H1 (cell line): Measurements from ENCODE around the gene LBX2. TPM values are rescaled to one million over a fixed set of nuclear protein-coding genes. Genes with fewer than 3 reads are reported as not detected.

ENCODE experiments used
- CTCF ChIA-PET: fragments of 300-600 bp; sonication (Branson Sonifier 250); formaldehyde crosslinking; loops from one replicate; lab custom pipeline; 2021; ENCODE audit not compliant: partially characterized antibody; lab: Charles Lee
- POLR2A ChIA-PET: fragments of 300-600 bp; sonication (Branson Sonifier 250); formaldehyde crosslinking; loops from one replicate; lab custom pipeline; 2021; ENCODE audit warnings: inconsistent platforms; ENCODE audit not compliant: partially characterized antibody; lab: Charles Lee
- DNase-seq, 2 experiments: peaks; one replicate each; pipeline versions ENCODE4 v3.0.0 to v3.0.0-alpha.2; 2010 to 2022; ENCODE audit warnings: low spot score in 2 of 2, low read depth in 1 of 2, mixed read lengths in 1 of 2
- FAIRE-seq: peaks from 2 replicates; lab custom pipeline; 2011; peaks lifted over from hg19 to GRCh38; lab: Jason Lieb, UNC
- H2AFZ ChIP-seq: 2 replicates; pipeline ENCODE4 v1.8.1; 2012; ENCODE audit warnings: low read length, inconsistent platforms
- H2AK5ac ChIP-seq: 2 replicates; pipeline ENCODE4 v1.6.1; 2013; ENCODE audit warnings: low read depth, low read length
- H2BK120ac ChIP-seq: replicated peaks from 2 replicates; pipeline ENCODE3; 2013; ENCODE audit warnings: low read depth, low read length, inconsistent platforms
- H2BK12ac ChIP-seq: 2 replicates; pipeline ENCODE4 v1.6.1; 2013; ENCODE audit warnings: low read depth, low read length
- H2BK15ac ChIP-seq: 2 replicates; pipeline ENCODE4 v1.6.1; 2013; ENCODE audit warnings: low read length
- H2BK20ac ChIP-seq: 2 replicates; pipeline ENCODE4 v1.6.1; 2013; ENCODE audit warnings: low read length
- H2BK5ac ChIP-seq: 2 replicates; pipeline ENCODE4 v1.6.1; 2013; ENCODE audit warnings: low read depth, low read length
- H3K14ac ChIP-seq: 2 replicates; pipeline ENCODE4 v1.6.1; 2013; ENCODE audit warnings: inconsistent platforms; ENCODE audit not compliant: insufficient read length
- H3K18ac ChIP-seq: 2 replicates; pipeline ENCODE4 v1.6.1; 2013; ENCODE audit warnings: low read length; ENCODE audit errors: extremely low read depth
- H3K23ac ChIP-seq: 2 replicates; pipeline ENCODE4 v1.6.1; 2013; ENCODE audit warnings: inconsistent platforms; ENCODE audit not compliant: insufficient read length
- H3K23me2 ChIP-seq: 2 replicates; pipeline ENCODE4 v1.6.1; 2013; ENCODE audit warnings: low read depth, low read length
- H3K27ac ChIP-seq: 2 replicates; pipeline ENCODE4 v1.6.1; 2011; ENCODE audit warnings: low read depth, low read length, inconsistent platforms
- H3K27me3 ChIP-seq, 4 experiments: replicated peaks in 1 of 4; 1 replicate in 1 of 4; 2 replicates in 3 of 4; pipeline versions ENCODE4 v1.6.1 to v1.8.1; 2011 to 2013; ENCODE audit warnings: low read length in 3 of 4, mild to moderate bottlenecking in 3 of 4, inconsistent platforms in 2 of 4, mixed read lengths in 2 of 4, moderate library complexity in 1 of 4; ENCODE audit not compliant: control insufficient read depth in 3 of 4, insufficient read depth in 3 of 4; ENCODE audit errors: extremely low read depth in 1 of 4
- H3K36me3 ChIP-seq, 4 experiments: 2 replicates each; pipeline versions ENCODE4 v1.6.1 to v1.8.1; 2011 to 2013; ENCODE audit warnings: mild to moderate bottlenecking in 4 of 4, low read length in 3 of 4, moderate library complexity in 2 of 4, control low read depth in 1 of 4, inconsistent platforms in 1 of 4; ENCODE audit not compliant: insufficient read depth in 4 of 4, control insufficient read depth in 2 of 4
- H3K4ac ChIP-seq: replicated peaks from 2 replicates; pipeline ENCODE3; 2013; ENCODE audit warnings: low read length, low read depth, mixed read lengths, inconsistent platforms; ENCODE audit not compliant: insufficient read length
- H3K4me1 ChIP-seq, 4 experiments: replicated peaks in 1 of 4; 1 replicate in 1 of 4; 2 replicates in 3 of 4; pipeline versions ENCODE4 v1.6.1 to v1.8.1; 2011 to 2013; ENCODE audit warnings: low read length in 3 of 4, inconsistent platforms in 2 of 4, mixed read lengths in 1 of 4; ENCODE audit not compliant: insufficient read depth in 4 of 4, control insufficient read depth in 3 of 4
- H3K4me2 ChIP-seq, 2 experiments: 2 replicates each; pipeline versions ENCODE4 v1.6.1 to v1.8.1; 2011 to 2013; ENCODE audit warnings: low read depth in 2 of 2, low read length in 2 of 2, control low read depth in 1 of 2, inconsistent platforms in 1 of 2, mild to moderate bottlenecking in 1 of 2; ENCODE audit not compliant: insufficient read depth in 1 of 2
- H3K4me3 ChIP-seq, 4 experiments: fragments of 200-600, 300-600 bp in 1 of 4; sonication (generic), shearing (Covaris generic), sonication (Bioruptor Twin) in 1 of 4; 2 replicates each; pipeline versions ENCODE4 v1.5.1 to v1.8.1; 2011 to 2016; ENCODE audit warnings: low read length in 4 of 4, low read depth in 3 of 4, control low read depth in 2 of 4, inconsistent platforms in 2 of 4, mild to moderate bottlenecking in 2 of 4, mixed read lengths in 1 of 4, moderate library complexity in 1 of 4; ENCODE audit not compliant: insufficient read depth in 2 of 4; ENCODE audit errors: extremely low read depth in 1 of 4
- H3K56ac ChIP-seq: replicated peaks from 2 replicates; pipeline ENCODE3; 2013; ENCODE audit warnings: low read depth, mild to moderate bottlenecking, mixed read lengths, low read length, inconsistent platforms; ENCODE audit not compliant: insufficient read length
- H3K79me1 ChIP-seq: 2 replicates; pipeline ENCODE4 v1.6.1; 2013; ENCODE audit warnings: low read depth, low read length, control low read depth
- H3K79me2 ChIP-seq, 2 experiments: 2 replicates each; pipeline versions ENCODE4 v1.6.1 to v1.8.1; 2012 to 2013; ENCODE audit warnings: low read length in 2 of 2, mild to moderate bottlenecking in 2 of 2, inconsistent platforms in 1 of 2; ENCODE audit not compliant: insufficient read depth in 2 of 2, control insufficient read depth in 1 of 2
- H3K9ac ChIP-seq, 4 experiments: replicated peaks in 1 of 4; 1 replicate in 1 of 4; 2 replicates in 3 of 4; pipeline versions ENCODE4 v1.6.1 to v1.8.1; 2011 to 2013; ENCODE audit warnings: low read depth in 3 of 4, low read length in 3 of 4, control low read depth in 2 of 4, mild to moderate bottlenecking in 2 of 4, moderate library complexity in 2 of 4, inconsistent platforms in 1 of 4; ENCODE audit errors: extremely low read depth in 1 of 4
- H3K9me3 ChIP-seq, 2 experiments: 2 replicates each; pipeline versions ENCODE4 v1.6.1 to v1.8.1; 2012 to 2013; ENCODE audit warnings: mild to moderate bottlenecking in 2 of 2, moderate library complexity in 2 of 2, control low read depth in 1 of 2, inconsistent platforms in 1 of 2, low read depth in 1 of 2, low read length in 1 of 2, mixed read lengths in 1 of 2; ENCODE audit not compliant: insufficient read depth in 2 of 2
- H4K20me1 ChIP-seq, 2 experiments: replicated peaks in 1 of 2; 2 replicates each; pipeline versions ENCODE3 to v1.8.1; 2011 to 2013; ENCODE audit warnings: inconsistent platforms in 2 of 2, low read length in 2 of 2, mild to moderate bottlenecking in 1 of 2; ENCODE audit not compliant: insufficient read depth in 2 of 2, control insufficient read depth in 1 of 2
- H4K5ac ChIP-seq: 2 replicates; pipeline ENCODE4 v1.6.1; 2013; ENCODE audit warnings: low read length, low read depth, mixed read lengths, inconsistent platforms; ENCODE audit not compliant: insufficient read length
- H4K8ac ChIP-seq: 2 replicates; pipeline ENCODE4 v1.8.0; 2013; ENCODE audit warnings: mild to moderate bottlenecking, moderate library complexity, low read length, inconsistent platforms; ENCODE audit not compliant: insufficient read depth; ENCODE audit errors: extremely low read depth
- H4K91ac ChIP-seq: replicated peaks from 2 replicates; pipeline ENCODE3; 2013; ENCODE audit warnings: low read length, mixed read lengths, inconsistent platforms; ENCODE audit not compliant: insufficient read length
- ASH2L ChIP-seq: fragments of 200-600, 300-600 bp; sonication (generic); IDR thresholded peaks from one replicate; pipeline ENCODE4 v1.7.1; 2017; ENCODE audit warnings: low read length
- BACH1 ChIP-seq: IDR thresholded peaks from 2 replicates; pipeline ENCODE4 v1.6.1; 2012; ENCODE audit warnings: low read length, improper control_type of control experiment
- CEBPB ChIP-seq: IDR thresholded peaks from 2 replicates; pipeline ENCODE4 v1.6.1; 2012; ENCODE audit warnings: low read depth, low read length
- CTBP2 ChIP-seq: IDR thresholded peaks from 2 replicates; pipeline ENCODE4 v1.7.0; 2011; ENCODE audit warnings: borderline replicate concordance, mild to moderate bottlenecking, moderate library complexity, mixed read lengths, low read length; ENCODE audit not compliant: insufficient read depth, insufficient read length
- FOSL1 ChIP-seq: IDR thresholded peaks from 2 replicates; pipeline ENCODE4 v1.6.1; 2011; ENCODE audit warnings: mild to moderate bottlenecking, low read depth, low read length, moderate library complexity; ENCODE audit not compliant: insufficient read depth
- KDM4A ChIP-seq: IDR thresholded peaks from one replicate; pipeline ENCODE4 v1.7.1; 2012; ENCODE audit warnings: low read depth, mild to moderate bottlenecking, moderate library complexity, low read length, inconsistent platforms; ENCODE audit not compliant: severe bottlenecking
- POLR2AphosphoS5 ChIP-seq: IDR thresholded peaks from 2 replicates; pipeline ENCODE4 v1.6.1; 2011; ENCODE audit warnings: low read depth, low read length
- TAF7 ChIP-seq: optimal IDR thresholded peaks from 2 replicates; pipeline ENCODE3; 2011; ENCODE audit warnings: low read depth, mild to moderate bottlenecking, inconsistent platforms, low read length, moderate library complexity, borderline replicate concordance
- WGBS, 2 experiments: shearing (Covaris generic) in 1 of 2; methylation state at CpG; one replicate each; pipeline versions ENCODE4 v1.1.6 to v1.1.7; 2013 to 2015; ENCODE audit warnings: low lambda C conversion rate in 2 of 2, mixed read lengths in 2 of 2, inconsistent platforms in 1 of 2, low coverage in 1 of 2, missing lambda C conversion rate in 1 of 2; ENCODE audit not compliant: insufficient replicate concordance in 2 of 2, insufficient coverage in 1 of 2, insufficient read length in 1 of 2; ENCODE audit errors: extremely low coverage in 1 of 2, missing lambda C conversion rate in 1 of 2; 5-methylcytosine and 5-hydroxymethylcytosine counted together
- polyA plus RNA-seq, 7 experiments: library from polyadenylated mRNA; depleted of rRNA in 3 of 7; stranded (reverse) in 5 of 7; unstranded in 2 of 7; fragments of >200 nt in 5 of 7; fragments of 200-250 nt in 2 of 7; gene quantifications; 1 replicate in 5 of 7; 2 replicates in 1 of 7; 4 replicates in 1 of 7; pipeline versions ENCODE4 v1.2.1 to v1.2.3, GENCODE V29; 2011 to 2013; ENCODE audit warnings: missing spikeins in 2 of 7, mixed read lengths in 2 of 7
- total RNA-seq: library from RNA; stranded (reverse); fragmentation: NEBNext Ultra II Directional; extraction: Animal tissue kit (Norgen Biotek cat#: 25700); gene quantifications from 2 replicates; pipeline ENCODE4 v1.2.1, GENCODE V29; 2021
- TF ChIP-seq, protein P1 (sequence below): IDR thresholded peaks from 2 replicates; pipeline ENCODE4 v1.6.1; 2012; ENCODE audit warnings: inconsistent platforms
- TF ChIP-seq, protein P2 (sequence below): IDR thresholded peaks from 2 replicates; pipeline ENCODE4 v1.6.1; 2012; ENCODE audit warnings: inconsistent platforms

The LBX2 gene
- total and polyA plus RNA-seq, 2 of the 8 experiments (the other 6 are each of a cell fraction or from before 2014, with no cell fraction given), result 0.27 TPM; not detected in 1

DNA sequence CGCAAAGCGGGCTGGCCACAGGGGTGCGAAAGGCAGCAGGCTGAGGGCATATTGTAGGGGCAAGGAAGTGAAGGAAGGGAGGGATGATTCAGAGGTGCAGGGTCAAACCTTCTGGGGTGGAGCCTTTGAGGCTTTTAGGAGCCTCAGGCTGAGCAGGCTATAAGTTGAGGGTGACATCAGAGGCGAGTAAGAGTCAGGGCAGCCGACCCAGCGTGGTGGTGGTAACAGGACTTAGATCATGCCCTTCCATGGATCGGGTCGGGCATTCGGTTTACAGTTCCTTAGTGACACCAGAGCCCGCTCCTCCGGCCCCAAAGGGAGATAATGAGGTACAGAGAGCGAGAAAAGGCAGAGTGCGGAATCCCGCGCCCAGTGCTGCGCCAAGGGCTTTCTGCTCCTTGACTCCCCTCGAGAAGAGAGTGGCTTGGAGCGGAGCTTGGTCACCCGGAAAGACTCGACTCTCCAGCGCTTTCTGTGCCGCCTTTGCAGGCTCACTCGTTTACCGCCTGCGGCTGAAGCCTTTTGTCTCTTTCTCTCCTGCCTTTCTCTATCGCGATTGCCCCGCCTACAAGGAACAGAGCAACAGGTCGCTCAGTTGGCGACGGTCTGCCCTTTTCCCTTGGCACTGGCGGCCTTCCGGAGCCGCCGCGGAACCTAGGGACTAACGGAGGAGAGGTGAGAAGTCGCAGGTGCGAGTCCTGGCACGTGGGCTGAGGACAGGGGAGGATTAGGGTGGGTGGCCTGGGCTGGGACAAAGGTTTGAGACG, 720 bp downstream of the LBX2 start:
- Histone ChIP-seq H3K23me2 (peaks cover 32% of the 10 kb centered on the region; the same call in 1 of the 2 replicates), H3K4me2 (peak overlapping the region; percentile 78 to 97), H3K23ac (no peak overlapping the region), H3K79me2 (no peaks in the 10 kb centered on the region), H3K27me3 (peaks cover 75 to 88% (median 87%) of the 10 kb centered on the region in 4 experiments), H3K4ac (no peak overlapping the region), H2AFZ (peak overlapping the region; percentile 47), H3K14ac (no peak overlapping the region), H3K4me1 (peaks cover 7 to 53% (median 31%) of the 10 kb centered on the region in 4 experiments), H4K5ac (no peak overlapping the region), H4K20me1 (peaks cover 0 to 16% of the 10 kb centered on the region in 2 experiments), H2BK15ac (0 out of 2 replicates have a peak overlapping the region, but pooled peaks have one; percentile 72), H3K56ac (no peak overlapping the region), H4K91ac (peak overlapping the region; percentile 62), H2BK5ac (0 out of 2 replicates have a peak overlapping the region, but pooled peaks have one; percentile 26), H3K9ac (no peak overlapping the region), H3K9me3 (no peaks in the 10 kb centered on the region), H3K27ac (no peak overlapping the region), H4K8ac (peak overlapping the region; percentile 90), H2BK20ac (peak overlapping the region; percentile 48), H2AK5ac (no peak overlapping the region), H3K79me1 (no peaks in the 10 kb centered on the region), H3K4me3 (peak overlapping the region; percentile 20 to 57 (median 46); a peak in 7 of 8 replicates), H2BK12ac (peak overlapping the region; percentile 94; the same call in 1 of the 2 replicates), H3K18ac (peak overlapping the region; percentile 96), H2BK120ac (no peak overlapping the region), H3K36me3 (no peaks in the 10 kb centered on the region; a peak in 1 of 8 replicates)
- POLR2A ChIA-PET, result interaction anchor here (0.7 to 9.4 kb wide), 16 partner anchors 8 to 86 kb away, joined by 3 to 73 read pairs (median 5); partner anchors contain the start of genes AUP1, CCDC142, DQX1 and HTRA2
- FAIRE-seq (no peak), DNase-seq (peak in 1 of 2 experiments; percentile 83)
- 2% methylated on average over 40 of the region's 41 CpGs; no CpG with 5 or more reads in 1 of the 2 experiments for WGBS, 2 experiments
- CTCF ChIA-PET, result interaction anchor here (0.6 to 5.1 kb wide), 7 partner anchors 11 to 90 kb away, joined by 3 to 24 read pairs (median 8); partner anchors contain the start of genes CCDC142 and TTC31
- TF ChIP-seq, protein P1, sequence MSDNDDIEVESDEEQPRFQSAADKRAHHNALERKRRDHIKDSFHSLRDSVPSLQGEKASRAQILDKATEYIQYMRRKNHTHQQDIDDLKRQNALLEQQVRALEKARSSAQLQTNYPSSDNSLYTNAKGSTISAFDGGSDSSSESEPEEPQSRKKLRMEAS, result peak; percentile 87
- peak; percentile 46 for TF ChIP-seq ASH2L
- peak; percentile 93 for TF ChIP-seq BACH1
- 0 out of 2 replicates have a peak, but pooled peaks have one; percentile 22 for TF ChIP-seq POLR2AphosphoS5
- TF ChIP-seq CTBP2, result peak; percentile 53
- TF ChIP-seq CEBPB, result no peak
- peak; percentile 17 for TF ChIP-seq TAF7
- TF ChIP-seq KDM4A, result peak; percentile 64
- TF ChIP-seq, protein P2, sequence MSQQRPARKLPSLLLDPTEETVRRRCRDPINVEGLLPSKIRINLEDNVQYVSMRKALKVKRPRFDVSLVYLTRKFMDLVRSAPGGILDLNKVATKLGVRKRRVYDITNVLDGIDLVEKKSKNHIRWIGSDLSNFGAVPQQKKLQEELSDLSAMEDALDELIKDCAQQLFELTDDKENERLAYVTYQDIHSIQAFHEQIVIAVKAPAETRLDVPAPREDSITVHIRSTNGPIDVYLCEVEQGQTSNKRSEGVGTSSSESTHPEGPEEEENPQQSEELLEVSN, result peak; percentile 78
- TF ChIP-seq FOSL1, result no peak
